IMR-90 (cell line): Measurements from ENCODE around the gene TMEM121B.

Experiments
- BHLHE40 ChIP-seq: fragments of 150-350 bp; IDR thresholded peaks from 2 replicates; pipeline ENCODE4 v1.6.1; 2016; ENCODE audit warnings: mild to moderate bottlenecking, low read depth, low read length
- CEBPB ChIP-seq: IDR thresholded peaks from 2 replicates; pipeline ENCODE4 v1.6.1; 2012; ENCODE audit warnings: low read depth, low read length, improper control_type of control experiment
- CHD1 ChIP-seq: IDR thresholded peaks from 2 replicates; pipeline ENCODE4 v1.6.1; 2012; ENCODE audit warnings: low read depth, low read length, improper control_type of control experiment
- FOS ChIP-seq: fragments of 150-350 bp; IDR thresholded peaks from 2 replicates; pipeline ENCODE4 v1.6.1; 2016; ENCODE audit warnings: low read depth, low read length
- NFE2L2 ChIP-seq: fragments of 150-350 bp; IDR thresholded peaks from 2 replicates; pipeline ENCODE4 v1.6.1; 2016; ENCODE audit warnings: low read depth, mild to moderate bottlenecking, low read length
- POLR2A ChIP-seq: IDR thresholded peaks from 2 replicates; pipeline ENCODE4 v1.6.1; 2012; ENCODE audit warnings: mild to moderate bottlenecking, low read depth, low read length
- RAD21 ChIP-seq: IDR thresholded peaks from 2 replicates; pipeline ENCODE4 v1.6.1; 2012; ENCODE audit warnings: low read length, improper control_type of control experiment
- RFX5 ChIP-seq: IDR thresholded peaks from 2 replicates; pipeline ENCODE4 v1.8.0; 2012; ENCODE audit warnings: low read depth, mild to moderate bottlenecking, low read length, moderate library complexity
- SMC3 ChIP-seq: fragments of 150-350 bp; IDR thresholded peaks from 2 replicates; pipeline ENCODE4 v1.6.1; 2016; ENCODE audit warnings: low read depth, mild to moderate bottlenecking, antibody characterized with exemption, low read length, moderate library complexity
- TF ChIP-seq, protein P1 (sequence below): conservative IDR thresholded peaks from 2 replicates; pipeline ENCODE4 v1.5.1; 2012; ENCODE audit warnings: mild to moderate bottlenecking, low read depth, low read length, improper control_type of control experiment
- TF ChIP-seq, protein P2 (sequence below): fragments of 150-350 bp; IDR thresholded peaks from 2 replicates; pipeline ENCODE4 v1.6.1; 2016; ENCODE audit warnings: low read depth, mild to moderate bottlenecking, low read length, moderate library complexity, borderline replicate concordance

DNA sequence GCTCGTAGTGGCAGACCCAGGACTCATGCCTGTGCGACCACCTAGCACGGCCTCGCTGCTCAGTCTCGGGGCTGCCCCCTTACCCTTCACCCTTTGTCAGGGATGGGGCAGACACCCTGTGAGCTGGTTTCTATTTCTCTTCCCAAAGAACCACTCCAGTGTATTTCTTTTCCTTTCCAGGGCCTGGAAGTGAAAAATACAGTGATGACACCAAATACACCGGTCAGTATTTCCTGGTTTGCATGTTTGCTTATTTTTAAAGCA lies 13.7 kb downstream of the TMEM121B start:
- TF ChIP-seq, protein P1, sequence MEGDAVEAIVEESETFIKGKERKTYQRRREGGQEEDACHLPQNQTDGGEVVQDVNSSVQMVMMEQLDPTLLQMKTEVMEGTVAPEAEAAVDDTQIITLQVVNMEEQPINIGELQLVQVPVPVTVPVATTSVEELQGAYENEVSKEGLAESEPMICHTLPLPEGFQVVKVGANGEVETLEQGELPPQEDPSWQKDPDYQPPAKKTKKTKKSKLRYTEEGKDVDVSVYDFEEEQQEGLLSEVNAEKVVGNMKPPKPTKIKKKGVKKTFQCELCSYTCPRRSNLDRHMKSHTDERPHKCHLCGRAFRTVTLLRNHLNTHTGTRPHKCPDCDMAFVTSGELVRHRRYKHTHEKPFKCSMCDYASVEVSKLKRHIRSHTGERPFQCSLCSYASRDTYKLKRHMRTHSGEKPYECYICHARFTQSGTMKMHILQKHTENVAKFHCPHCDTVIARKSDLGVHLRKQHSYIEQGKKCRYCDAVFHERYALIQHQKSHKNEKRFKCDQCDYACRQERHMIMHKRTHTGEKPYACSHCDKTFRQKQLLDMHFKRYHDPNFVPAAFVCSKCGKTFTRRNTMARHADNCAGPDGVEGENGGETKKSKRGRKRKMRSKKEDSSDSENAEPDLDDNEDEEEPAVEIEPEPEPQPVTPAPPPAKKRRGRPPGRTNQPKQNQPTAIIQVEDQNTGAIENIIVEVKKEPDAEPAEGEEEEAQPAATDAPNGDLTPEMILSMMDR = no peak
- TF ChIP-seq CHD1 (no peak), NFE2L2 (no peak), POLR2A (no peak), BHLHE40 (no peak), SMC3 (no peak), RAD21 (no peak), CEBPB (no peak), FOS (no peak), RFX5 (no peak)
- TF ChIP-seq, protein P2, sequence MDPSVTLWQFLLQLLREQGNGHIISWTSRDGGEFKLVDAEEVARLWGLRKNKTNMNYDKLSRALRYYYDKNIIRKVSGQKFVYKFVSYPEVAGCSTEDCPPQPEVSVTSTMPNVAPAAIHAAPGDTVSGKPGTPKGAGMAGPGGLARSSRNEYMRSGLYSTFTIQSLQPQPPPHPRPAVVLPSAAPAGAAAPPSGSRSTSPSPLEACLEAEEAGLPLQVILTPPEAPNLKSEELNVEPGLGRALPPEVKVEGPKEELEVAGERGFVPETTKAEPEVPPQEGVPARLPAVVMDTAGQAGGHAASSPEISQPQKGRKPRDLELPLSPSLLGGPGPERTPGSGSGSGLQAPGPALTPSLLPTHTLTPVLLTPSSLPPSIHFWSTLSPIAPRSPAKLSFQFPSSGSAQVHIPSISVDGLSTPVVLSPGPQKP = no peak
